MM.1S (cell line): ENCODE measurements around the gene TMEM229A.

Experiments
- DNase-seq: peaks from one replicate; pipeline ENCODE4 v3.0.0-alpha.2; 2015
- H2AFZ ChIP-seq: fragments of 300-600 bp; sonication (generic); 2 replicates; pipeline ENCODE4 v1.6.0; 2016; ENCODE audit warnings: antibody characterized with exemption, low read length
- H3F3A ChIP-seq: fragments of 300-600 bp; sonication (generic); 2 replicates; pipeline ENCODE4 v1.6.1; 2016; ENCODE audit warnings: mild to moderate bottlenecking, antibody characterized with exemption, low read length, moderate library complexity, mixed read lengths; ENCODE audit not compliant: insufficient read depth
- H3K27ac ChIP-seq: fragments of 300-600 bp; sonication (generic); 2 replicates; pipeline ENCODE4 v1.5.1; 2016; ENCODE audit warnings: mild to moderate bottlenecking, low read length
- H3K27me3 ChIP-seq: fragments of 300-600 bp; sonication (generic); replicated peaks from 2 replicates; pipeline ENCODE4 v1.6.0; 2016; ENCODE audit warnings: low read length; ENCODE audit not compliant: insufficient read depth
- H3K36me3 ChIP-seq: fragments of 300-600 bp; sonication (generic); replicated peaks from 2 replicates; pipeline ENCODE4 v1.6.1; 2016; ENCODE audit warnings: mild to moderate bottlenecking, low read length, mixed read lengths; ENCODE audit not compliant: insufficient read depth
- H3K4me1 ChIP-seq: fragments of 300-600 bp; sonication (generic); 2 replicates; pipeline ENCODE4 v1.6.1; 2016; ENCODE audit warnings: low read length, mixed read lengths
- H3K4me2 ChIP-seq: fragments of 300-600 bp; sonication (generic); 2 replicates; pipeline ENCODE4 v1.6.0; 2016; ENCODE audit warnings: low read depth, low read length
- H3K4me3 ChIP-seq: fragments of 300-600 bp; sonication (generic); 2 replicates; pipeline ENCODE4 v1.5.1; 2016; ENCODE audit warnings: low read length, mixed read lengths
- H3K79me2 ChIP-seq: fragments of 300-600 bp; sonication (generic); 2 replicates; pipeline ENCODE4 v1.6.1; 2016; ENCODE audit warnings: mixed run types, low read length, mixed read lengths
- H3K9ac ChIP-seq: fragments of 300-600 bp; sonication (generic); 2 replicates; pipeline ENCODE4 v1.6.1; 2016; ENCODE audit warnings: low read length, mixed read lengths
- H3K9me2 ChIP-seq: fragments of 300-600 bp; sonication (generic); replicated peaks from 2 replicates; pipeline ENCODE4 v1.6.1; 2016; ENCODE audit warnings: mild to moderate bottlenecking, low read length, mixed read lengths; ENCODE audit not compliant: insufficient read depth
- H3K9me3 ChIP-seq: fragments of 300-600 bp; sonication (generic); replicated peaks from 2 replicates; pipeline ENCODE4 v1.6.1; 2016; ENCODE audit warnings: mild to moderate bottlenecking, low read length, mixed read lengths; ENCODE audit not compliant: insufficient read depth
- H4K20me1 ChIP-seq: fragments of 300-600 bp; sonication (generic); 2 replicates; pipeline ENCODE4 v1.6.1; 2016; ENCODE audit warnings: mild to moderate bottlenecking, low read length, moderate library complexity, mixed read lengths; ENCODE audit not compliant: insufficient read depth
- EZH2 ChIP-seq: fragments of 300-600 bp; sonication (generic); optimal IDR thresholded peaks from 2 replicates; pipeline ENCODE3; 2017; ENCODE audit warnings: low read depth, mild to moderate bottlenecking, antibody characterized with exemption, low read length, mixed read lengths
- EZH2phosphoT487 ChIP-seq: fragments of 300-600 bp; sonication (generic); IDR thresholded peaks from 2 replicates; pipeline ENCODE4 v1.6.1; 2018; ENCODE audit warnings: antibody characterized with exemption, low read length
- TF ChIP-seq, protein P1 (sequence below): fragments of 300-600 bp; sonication (generic); IDR thresholded peaks from 2 replicates; pipeline ENCODE4 v1.5.1; 2016; ENCODE audit warnings: antibody characterized with exemption, low read length, mixed read lengths

The TMEM229A gene

DNA sequence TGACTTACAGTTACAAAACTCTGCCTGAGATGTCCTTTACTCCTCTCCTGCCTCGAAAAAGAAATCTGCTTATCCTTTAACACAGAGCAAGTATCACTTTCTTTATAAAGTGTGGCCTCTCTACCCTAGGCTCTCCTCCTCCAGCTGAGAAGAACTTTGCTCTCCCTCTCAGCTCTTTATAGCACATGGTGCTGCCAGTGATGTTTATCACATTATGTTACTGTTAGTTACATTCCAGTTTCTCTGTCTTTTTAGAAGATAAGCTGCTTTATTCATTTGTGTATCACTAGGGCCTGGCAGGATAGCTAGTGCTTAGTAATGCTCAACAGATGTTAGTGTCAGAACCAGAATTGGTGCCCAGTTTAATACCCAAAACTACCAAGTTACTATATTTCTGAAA is 41.1 kb upstream of the TMEM229A start:
- no peaks in the 10 kb centered on the region; the same call in 1 of the 2 replicates for H3K9me2 ChIP-seq
- TF ChIP-seq, protein P1, sequence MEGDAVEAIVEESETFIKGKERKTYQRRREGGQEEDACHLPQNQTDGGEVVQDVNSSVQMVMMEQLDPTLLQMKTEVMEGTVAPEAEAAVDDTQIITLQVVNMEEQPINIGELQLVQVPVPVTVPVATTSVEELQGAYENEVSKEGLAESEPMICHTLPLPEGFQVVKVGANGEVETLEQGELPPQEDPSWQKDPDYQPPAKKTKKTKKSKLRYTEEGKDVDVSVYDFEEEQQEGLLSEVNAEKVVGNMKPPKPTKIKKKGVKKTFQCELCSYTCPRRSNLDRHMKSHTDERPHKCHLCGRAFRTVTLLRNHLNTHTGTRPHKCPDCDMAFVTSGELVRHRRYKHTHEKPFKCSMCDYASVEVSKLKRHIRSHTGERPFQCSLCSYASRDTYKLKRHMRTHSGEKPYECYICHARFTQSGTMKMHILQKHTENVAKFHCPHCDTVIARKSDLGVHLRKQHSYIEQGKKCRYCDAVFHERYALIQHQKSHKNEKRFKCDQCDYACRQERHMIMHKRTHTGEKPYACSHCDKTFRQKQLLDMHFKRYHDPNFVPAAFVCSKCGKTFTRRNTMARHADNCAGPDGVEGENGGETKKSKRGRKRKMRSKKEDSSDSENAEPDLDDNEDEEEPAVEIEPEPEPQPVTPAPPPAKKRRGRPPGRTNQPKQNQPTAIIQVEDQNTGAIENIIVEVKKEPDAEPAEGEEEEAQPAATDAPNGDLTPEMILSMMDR: no peak
- TF ChIP-seq EZH2phosphoT487: no peak
- TF ChIP-seq EZH2: no peak
- H3K36me3 ChIP-seq: no peaks in the 10 kb centered on the region
- H3K79me2 ChIP-seq: no peaks in the 10 kb centered on the region
- H3K9ac ChIP-seq: no peak overlapping the region
- H3K9me3 ChIP-seq: no peaks in the 10 kb centered on the region
- peaks cover 13% of the 10 kb centered on the region; the same call in 1 of the 2 replicates for H3K4me1 ChIP-seq
- H3K4me3 ChIP-seq: no peak overlapping the region
- peak; percentile 68 for DNase-seq
- H3K27me3 ChIP-seq: no peaks in the 10 kb centered on the region
- H4K20me1 ChIP-seq: no peaks in the 10 kb centered on the region
- H3K27ac ChIP-seq: peak overlapping the region; percentile 19; the same call in 1 of the 2 replicates
- peak overlapping the region; percentile 32; the same call in 1 of the 2 replicates for H3K4me2 ChIP-seq
- no peaks in the 10 kb centered on the region for H3F3A ChIP-seq
- peak overlapping the region; percentile 49 for H2AFZ ChIP-seq

DNA sequence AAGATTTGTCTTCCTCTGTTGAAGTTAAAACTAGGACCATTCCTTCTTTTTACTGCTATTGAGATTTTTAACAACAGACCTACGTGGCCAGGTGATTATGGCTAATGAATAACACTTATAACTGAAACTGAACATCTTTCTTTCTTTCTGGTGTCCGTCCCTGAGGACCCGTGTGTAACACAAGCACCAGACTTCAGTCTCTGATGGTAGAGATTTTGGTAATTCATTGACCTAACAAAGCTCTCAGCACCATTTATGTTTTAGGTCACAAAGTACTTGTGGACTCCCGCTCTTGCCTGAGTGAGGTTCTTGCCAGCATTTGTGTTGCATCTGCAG is 40.4 kb upstream of the TMEM229A start:
- Histone ChIP-seq H3K4me3 (no peak overlapping the region), H3K27ac (no peak overlapping the region), H3K27me3 (no peaks in the 10 kb centered on the region), H3K9ac (no peak overlapping the region), H4K20me1 (no peaks in the 10 kb centered on the region), H3K4me2 (no peak overlapping the region), H3K9me2 (no peaks in the 10 kb centered on the region; the same call in 1 of the 2 replicates), H2AFZ (0 out of 2 replicates have a peak overlapping the region, but pooled peaks have one; percentile 4), H3F3A (no peaks in the 10 kb centered on the region), H3K36me3 (no peaks in the 10 kb centered on the region), H3K9me3 (no peaks in the 10 kb centered on the region), H3K4me1 (peaks cover 13% of the 10 kb centered on the region; the same call in 1 of the 2 replicates), H3K79me2 (no peaks in the 10 kb centered on the region)
- TF ChIP-seq, protein P1: no peak
- TF ChIP-seq EZH2: no peak
- no peak for TF ChIP-seq EZH2phosphoT487
- DNase-seq: no peak

DNA sequence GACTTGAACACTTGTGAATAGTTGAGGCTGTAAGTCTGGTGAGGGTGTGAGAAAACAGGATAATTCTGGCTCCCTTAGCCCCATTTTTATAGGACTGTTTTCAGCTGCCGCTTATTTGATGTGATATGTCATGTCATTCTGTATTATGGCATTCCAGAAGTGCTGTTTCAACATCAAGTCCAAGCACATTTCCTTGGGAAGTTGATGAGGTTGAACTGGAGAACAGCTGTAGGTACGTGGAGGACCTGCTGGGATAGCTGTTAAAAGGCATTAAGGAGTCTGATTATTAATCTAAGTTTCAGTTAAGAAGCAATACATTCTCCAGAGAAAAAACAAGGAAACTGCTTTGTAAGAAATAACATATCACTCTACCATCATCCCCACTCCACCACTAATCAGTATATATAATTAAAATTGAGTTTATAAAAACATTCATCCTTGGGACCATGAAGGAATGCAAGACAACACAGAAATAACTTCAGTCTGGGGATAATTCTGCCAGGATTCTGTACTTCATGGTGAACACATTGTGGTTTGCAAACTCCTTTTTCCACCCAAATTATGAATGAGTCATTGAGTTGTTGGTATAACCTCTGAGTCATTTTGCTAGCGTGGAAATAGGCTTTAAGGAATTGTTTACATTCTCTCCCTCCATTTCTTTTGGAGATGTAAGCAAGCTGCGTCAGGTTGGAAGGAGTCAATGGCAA is 39.9 kb upstream of the TMEM229A start:
- Histone ChIP-seq H3K4me3 (no peak overlapping the region), H3K9ac (no peak overlapping the region), H3K4me1 (peaks cover 13% of the 10 kb centered on the region; the same call in 1 of the 2 replicates), H3K9me3 (no peaks in the 10 kb centered on the region), H3K27me3 (no peaks in the 10 kb centered on the region), H4K20me1 (no peaks in the 10 kb centered on the region), H3K9me2 (no peaks in the 10 kb centered on the region; the same call in 1 of the 2 replicates), H2AFZ (no peak overlapping the region), H3K36me3 (no peaks in the 10 kb centered on the region), H3F3A (no peaks in the 10 kb centered on the region), H3K4me2 (no peak overlapping the region), H3K27ac (no peak overlapping the region), H3K79me2 (no peaks in the 10 kb centered on the region)
- DNase-seq: no peak
- TF ChIP-seq, protein P1: no peak
- TF ChIP-seq EZH2phosphoT487: no peak
